ENCODE data around the gene MAP7D1.

GRCh38 chr1:36217670-36218069 is 61.7 kb downstream of the MAP7D1 start:
- peak; percentile 34; the same call in 1 of the 2 replicates for TF ChIP-seq CTCF (IDR thresholded peaks at IDR 0.05)
- no peak for TF ChIP-seq ZFX (IDR thresholded peaks at IDR 0.05; ENCODE audit: borderline replicate concordance)
